Muscle layer of colon (tissue), 2 donors: ENCODE measurements around the gene ZNF407.
"Not testable (repeated sequence)": the region's sequence is repeated elsewhere in the genome, so short reads cannot be mapped to it uniquely, and the experiment has no call there.

Experiments used
- H3K27ac ChIP-seq: one replicate; pipeline ENCODE4 v1.7.0; 2013; ENCODE audit warnings: low read depth, mild to moderate bottlenecking, low read length, moderate library complexity
- H3K27me3 ChIP-seq, 2 donors: one replicate each; pipeline ENCODE4 v1.7.0; 2013; ENCODE audit warnings: low read length in 2 of 2, mild to moderate bottlenecking in 2 of 2; ENCODE audit not compliant: insufficient read depth in 2 of 2, control insufficient read depth in 1 of 2
- H3K36me3 ChIP-seq: one replicate; pipeline ENCODE4 v1.7.0; 2013; ENCODE audit warnings: mild to moderate bottlenecking, low read length; ENCODE audit not compliant: insufficient read depth
- H3K4me1 ChIP-seq: one replicate; pipeline ENCODE4 v1.7.0; 2013; ENCODE audit warnings: mild to moderate bottlenecking, low read length; ENCODE audit not compliant: insufficient read depth
- H3K4me3 ChIP-seq, 2 donors: one replicate each; pipeline ENCODE4 v1.7.0; 2013; ENCODE audit warnings: low read length in 2 of 2, low read depth in 1 of 2, mild to moderate bottlenecking in 1 of 2, moderate library complexity in 1 of 2
- H3K9ac ChIP-seq: one replicate; pipeline ENCODE4 v1.7.0; 2013; ENCODE audit warnings: low read length
- H3K9me3 ChIP-seq: one replicate; pipeline ENCODE4 v1.7.0; 2013; ENCODE audit warnings: mild to moderate bottlenecking, low read length
- donor health status: abdominal sarcoma.
- donor health status: Adenocarcinoma of cecum.

The ZNF407 gene

GRCh38 chr18:74597662-74598349 lies at the start of gene ZNF407:
ZNF407 (plus strand) TSS chr18:74597870; CDS start chr18:74631020, 33,150 bp downstream.
- Histone ChIP-seq H3K9me3 (no peaks in the 10 kb centered on the region), H3K9ac (peak within 1 kb of the TSS; percentile 94), H3K36me3 (peaks cover 5% of the 10 kb centered on the region), H3K4me1 (peaks cover 25% of the 10 kb centered on the region), H3K27ac (peak within 1 kb of the TSS; percentile 98), H3K27me3 (no peaks in the 10 kb centered on the region), H3K4me3 (peak within 1 kb of the TSS; percentile 76 to 96)

GRCh38 chr18:74549591-74550104 lies 48.0 kb upstream of the ZNF407 start:
- H3K4me3 ChIP-seq: no peak overlapping the region
- H3K9ac ChIP-seq: no peak overlapping the region
- H3K4me1 ChIP-seq: no peaks in the 10 kb centered on the region

GRCh38 chr18:74550886-74551285 lies 46.8 kb upstream of the ZNF407 start:
- Histone ChIP-seq H3K27me3 (no peaks in the 10 kb centered on the region), H3K4me1 (no peaks in the 10 kb centered on the region), H3K9ac (no peak overlapping the region), H3K36me3 (no peaks in the 10 kb centered on the region), H3K9me3 (peaks cover 5% of the 10 kb centered on the region), H3K27ac (no peak overlapping the region), H3K4me3 (no peak overlapping the region)

More at GRCh38 chr18:74549591-74550104, 48.0 kb upstream of the ZNF407 start:
- H3K36me3 ChIP-seq: no peaks in the 10 kb centered on the region
- H3K9me3 ChIP-seq: peaks cover 5% of the 10 kb centered on the region
- no peak overlapping the region for H3K27ac ChIP-seq
- H3K27me3 ChIP-seq: no peaks in the 10 kb centered on the region

- Histone ChIP-seq H3K4me1 (no peaks in the 10 kb centered on the region), H3K9ac (no peak overlapping the region), H3K4me3 (no peak overlapping the region), H3K9me3 (peaks cover 5% of the 10 kb centered on the region), H3K36me3 (no peaks in the 10 kb centered on the region), H3K27ac (no peak overlapping the region), H3K27me3 (no peaks in the 10 kb centered on the region)
Observed at GRCh38 chr18:74551452-74551851, 46.2 kb upstream of the ZNF407 start.

- Histone ChIP-seq H3K27me3 (no peaks in the 10 kb centered on the region), H3K36me3 (no peaks in the 10 kb centered on the region), H3K9me3 (peaks cover 5% of the 10 kb centered on the region), H3K9ac (no peak overlapping the region), H3K4me3 (no peak overlapping the region), H3K27ac (no peak overlapping the region), H3K4me1 (no peaks in the 10 kb centered on the region)
Observed at GRCh38 chr18:74551936-74552555, 45.6 kb upstream of the ZNF407 start.

GRCh38 chr18:74556126-74556525 lies 41.5 kb upstream of the ZNF407 start:
- no peak overlapping the region for H3K4me3 ChIP-seq
- H3K27me3 ChIP-seq: no peaks in the 10 kb centered on the region
- no peak overlapping the region for H3K9ac ChIP-seq
- H3K4me1 ChIP-seq: no peaks in the 10 kb centered on the region
- H3K36me3 ChIP-seq: no peaks in the 10 kb centered on the region
- no peak overlapping the region for H3K27ac ChIP-seq
- no peaks in the 10 kb centered on the region for H3K9me3 ChIP-seq

- no peak overlapping the region for H3K27ac ChIP-seq
- no peaks in the 10 kb centered on the region for H3K36me3 ChIP-seq
- H3K9me3 ChIP-seq: no peaks in the 10 kb centered on the region
- no peak overlapping the region for H3K4me3 ChIP-seq
- no peaks in the 10 kb centered on the region for H3K27me3 ChIP-seq
- peaks cover under 1% of the 10 kb centered on the region for H3K4me1 ChIP-seq
- H3K9ac ChIP-seq: no peak overlapping the region
Observed at GRCh38 chr18:74558096-74558495, 39.6 kb upstream of the ZNF407 start.

GRCh38 chr18:74562131-74562730 lies 35.4 kb upstream of the ZNF407 start:
- Histone ChIP-seq H3K9ac (no peak overlapping the region), H3K27ac (no peak overlapping the region), H3K36me3 (no peaks in the 10 kb centered on the region), H3K4me3 (no peak overlapping the region), H3K4me1 (peaks cover 10% of the 10 kb centered on the region), H3K9me3 (no peaks in the 10 kb centered on the region), H3K27me3 (no peaks in the 10 kb centered on the region)

GRCh38 chr18:74562775-74563174 lies 34.9 kb upstream of the ZNF407 start:
- H3K9ac ChIP-seq: no peak overlapping the region
- no peaks in the 10 kb centered on the region for H3K27me3 ChIP-seq
- peaks cover 10% of the 10 kb centered on the region for H3K4me1 ChIP-seq
- H3K9me3 ChIP-seq: no peaks in the 10 kb centered on the region
- H3K27ac ChIP-seq: no peak overlapping the region
- H3K4me3 ChIP-seq: no peak overlapping the region
- H3K36me3 ChIP-seq: no peaks in the 10 kb centered on the region

GRCh38 chr18:74563999-74564398 lies 33.7 kb upstream of the ZNF407 start:
- H3K36me3 ChIP-seq: no peaks in the 10 kb centered on the region
- no peaks in the 10 kb centered on the region for H3K9me3 ChIP-seq
- H3K27ac ChIP-seq: no peak overlapping the region
- H3K4me1 ChIP-seq: peaks cover 10% of the 10 kb centered on the region
- no peak overlapping the region for H3K4me3 ChIP-seq
- no peaks in the 10 kb centered on the region for H3K27me3 ChIP-seq
- no peak overlapping the region for H3K9ac ChIP-seq

- H3K27me3 ChIP-seq, H3K9ac ChIP-seq, H3K4me3 ChIP-seq, H3K36me3 ChIP-seq, H3K9me3 ChIP-seq, H3K27ac ChIP-seq: not testable (repeated sequence)
- peaks cover 10% of the 10 kb centered on the region for H3K4me1 ChIP-seq
Observed at GRCh38 chr18:74565164-74565563, 32.5 kb upstream of the ZNF407 start.
